IMR-90 (cell line): ENCODE measurements around the gene CD86. TPM values are rescaled to one million over a fixed set of nuclear protein-coding genes. Genes with fewer than 3 reads are reported as not detected.

ENCODE experiments used
- ATAC-seq: fragments of 200-7000 bp; cut with Tn5 transposase; 2 replicates; pipeline ENCODE4 v1.9.1; 2020; ENCODE audit warnings: low read depth, mild to moderate bottlenecking, moderate library complexity
- BruUV-seq: library from RNA; stranded (reverse); fragments of 400-500 nt; replicated peaks from 2 replicates; lab custom pipeline; 2021; lab: Mats Ljungman, UMichigan
- CTCF ChIA-PET: fragments of 300-600 bp; formaldehyde crosslinking; extraction: SDS; loops from one replicate; lab custom pipeline; 2021; ENCODE audit warnings: antibody characterized with exemption; lab: Yijun Ruan, JAX
- POLR2A ChIA-PET: fragments of 300-600 bp; sonication (Branson Sonifier 250); formaldehyde crosslinking; loops from one replicate; lab custom pipeline; 2022; ENCODE audit warnings: antibody characterized with exemption; ENCODE audit not compliant: unreplicated experiment; lab: Charles Lee
- DNase-seq: peaks from one replicate; pipeline ENCODE4 v3.0.0; 2013
- H2AFZ ChIP-seq: replicated peaks from 2 replicates; pipeline ENCODE3; 2013; ENCODE audit warnings: low read length, mild to moderate bottlenecking; ENCODE audit not compliant: poor library complexity
- H2AK5ac ChIP-seq: 2 replicates; pipeline ENCODE4 v1.6.1; 2013; ENCODE audit warnings: low read depth, low read length, inconsistent platforms
- H2AK9ac ChIP-seq: replicated peaks from 2 replicates; pipeline ENCODE3; 2013; ENCODE audit warnings: mild to moderate bottlenecking, low read depth, low read length, moderate library complexity; ENCODE audit not compliant: poor library complexity
- H2BK120ac ChIP-seq: 2 replicates; pipeline ENCODE4 v1.6.1; 2013; ENCODE audit warnings: low read depth, low read length, inconsistent platforms
- H2BK15ac ChIP-seq: 3 replicates; pipeline ENCODE4 v1.6.1; 2013; ENCODE audit warnings: low read depth, low read length, inconsistent platforms
- H2BK20ac ChIP-seq: 2 replicates; pipeline ENCODE4 v1.6.1; 2013; ENCODE audit warnings: low read depth, mild to moderate bottlenecking, inconsistent platforms, low read length, moderate library complexity
- H2BK5ac ChIP-seq: 2 replicates; pipeline ENCODE4 v1.6.1; 2013; ENCODE audit warnings: mild to moderate bottlenecking, low read depth, low read length, inconsistent platforms; ENCODE audit not compliant: poor library complexity, severe bottlenecking
- H3K14ac ChIP-seq: replicated peaks from 2 replicates; pipeline ENCODE4 v1.6.1; 2013; ENCODE audit warnings: low read depth, low read length, inconsistent platforms
- H3K18ac ChIP-seq: 2 replicates; pipeline ENCODE4 v1.6.1; 2013; ENCODE audit warnings: low read depth, low read length, control low read depth
- H3K23ac ChIP-seq: 2 replicates; pipeline ENCODE4 v1.6.1; 2013; ENCODE audit warnings: low read depth, low read length, inconsistent platforms
- H3K27ac ChIP-seq: 2 replicates; pipeline ENCODE4 v1.5.1; 2013; ENCODE audit warnings: mild to moderate bottlenecking, control low read depth, low read length; ENCODE audit not compliant: insufficient read depth
- H3K27me3 ChIP-seq: 2 replicates; pipeline ENCODE4 v1.6.1; 2013; ENCODE audit warnings: low read length; ENCODE audit not compliant: control insufficient read depth, insufficient read depth
- H3K36me3 ChIP-seq: 2 replicates; pipeline ENCODE4 v1.6.1; 2013; ENCODE audit warnings: low read length, mixed read lengths; ENCODE audit not compliant: control insufficient read depth, insufficient read depth
- H3K4ac ChIP-seq: 2 replicates; pipeline ENCODE4 v1.6.1; 2013; ENCODE audit warnings: low read depth, low read length, inconsistent platforms
- H3K4me1 ChIP-seq: 2 replicates; pipeline ENCODE4 v1.6.1; 2013; ENCODE audit warnings: low read length, mixed read lengths; ENCODE audit not compliant: control insufficient read depth, insufficient read depth
- H3K4me2 ChIP-seq: 2 replicates; pipeline ENCODE4 v1.6.1; 2013; ENCODE audit warnings: low read depth, mild to moderate bottlenecking, control low read depth, low read length, moderate library complexity
- H3K4me3 ChIP-seq: 2 replicates; pipeline ENCODE4 v1.5.1; 2013; ENCODE audit warnings: low read depth, mild to moderate bottlenecking, control low read depth, low read length, moderate library complexity; ENCODE audit not compliant: insufficient read depth
- H3K56ac ChIP-seq: 2 replicates; pipeline ENCODE4 v1.6.1; 2013; ENCODE audit warnings: low read length, inconsistent platforms; ENCODE audit not compliant: insufficient read depth; ENCODE audit errors: extremely low read depth
- H3K79me1 ChIP-seq, 2 experiments: 2 replicates each; pipeline ENCODE4 v1.6.1; 2013; ENCODE audit warnings: low read length in 2 of 2, inconsistent platforms in 1 of 2, low read depth in 1 of 2
- H3K9ac ChIP-seq: 2 replicates; pipeline ENCODE4 v1.6.1; 2013; ENCODE audit warnings: low read depth, low read length, control low read depth
- H3K9me1 ChIP-seq: 2 replicates; pipeline ENCODE4 v1.6.1; 2013; ENCODE audit warnings: low read length, inconsistent platforms; ENCODE audit not compliant: insufficient read depth
- H3K9me3 ChIP-seq: 2 replicates; pipeline ENCODE4 v1.6.1; 2013; ENCODE audit warnings: low read length; ENCODE audit not compliant: control insufficient read depth, insufficient read depth
- H4K20me1 ChIP-seq: 2 replicates; pipeline ENCODE4 v1.6.1; 2013; ENCODE audit warnings: low read length, inconsistent platforms; ENCODE audit not compliant: insufficient read depth
- H4K5ac ChIP-seq: 2 replicates; pipeline ENCODE4 v1.6.1; 2013; ENCODE audit warnings: mild to moderate bottlenecking, low read depth, low read length, control low read depth
- H4K8ac ChIP-seq, 2 experiments: 2 replicates each; pipeline ENCODE4 v1.6.1; 2013; ENCODE audit warnings: low read depth in 2 of 2, low read length in 2 of 2, control low read depth in 1 of 2, inconsistent platforms in 1 of 2
- H4K91ac ChIP-seq: 2 replicates; pipeline ENCODE4 v1.6.1; 2013; ENCODE audit warnings: low read depth, low read length, inconsistent platforms; ENCODE audit not compliant: insufficient read depth
- BHLHE40 ChIP-seq: fragments of 150-350 bp; IDR thresholded peaks from 2 replicates; pipeline ENCODE4 v1.6.1; 2016; ENCODE audit warnings: mild to moderate bottlenecking, low read depth, low read length
- ELK1 ChIP-seq: fragments of 150-350 bp; IDR thresholded peaks from 2 replicates; pipeline ENCODE4 v1.6.1; 2016; ENCODE audit warnings: low read depth, mild to moderate bottlenecking, low read length, moderate library complexity, borderline replicate concordance
- FOS ChIP-seq: fragments of 150-350 bp; IDR thresholded peaks from 2 replicates; pipeline ENCODE4 v1.6.1; 2016; ENCODE audit warnings: low read depth, low read length
- MAFK ChIP-seq: IDR thresholded peaks from 2 replicates; pipeline ENCODE4 v1.6.1; 2012; ENCODE audit warnings: low read depth, low read length, improper control_type of control experiment
- MAZ ChIP-seq: IDR thresholded peaks from 2 replicates; pipeline ENCODE4 v1.6.1; 2012; ENCODE audit warnings: low read depth, mild to moderate bottlenecking, low read length, improper control_type of control experiment, moderate library complexity, borderline replicate concordance
- POLR2A ChIP-seq: IDR thresholded peaks from 2 replicates; pipeline ENCODE4 v1.6.1; 2012; ENCODE audit warnings: mild to moderate bottlenecking, low read depth, low read length
- RAD21 ChIP-seq: IDR thresholded peaks from 2 replicates; pipeline ENCODE4 v1.6.1; 2012; ENCODE audit warnings: low read length, improper control_type of control experiment
- SMC3 ChIP-seq: fragments of 150-350 bp; IDR thresholded peaks from 2 replicates; pipeline ENCODE4 v1.6.1; 2016; ENCODE audit warnings: low read depth, mild to moderate bottlenecking, antibody characterized with exemption, low read length, moderate library complexity
- USF2 ChIP-seq: fragments of 150-350 bp; IDR thresholded peaks from 2 replicates; pipeline ENCODE4 v1.6.1; 2017; ENCODE audit warnings: mild to moderate bottlenecking, antibody characterized with exemption, low read length, low read depth
- WGBS, 2 experiments: methylation state at CpG; one replicate each; pipeline versions ENCODE4 v1.1.5 to v1.1.7; 2013; ENCODE audit warnings: missing lambda C conversion rate in 2 of 2; ENCODE audit not compliant: insufficient read length in 1 of 2; ENCODE audit errors: extremely low coverage in 2 of 2; 5-methylcytosine and 5-hydroxymethylcytosine counted together
- dilution Hi-C: fragments of 300-500 bp; cut with HindIII; formaldehyde crosslinking; loops from one replicate; pipeline ENCODE4 v1.14.3; 2018; ENCODE audit warnings: low sequenced_read_pairs; ENCODE audit not compliant: unreplicated experiment
- in situ Hi-C: fragments of 300-500 bp; cut with MboI; formaldehyde crosslinking; loops from 3 replicates; pipeline ENCODE4 v1.14.3; 2019; ENCODE audit warnings: low sequenced_read_pairs, inconsistent platforms, mixed read lengths
- intact Hi-C: fragments of 100-400 bp; cut with micrococcal nuclease; formaldehyde crosslinking; loops from 2 replicates; pipeline ENCODE4 v1.10.0; 2022
- polyA plus RNA-seq, 3 experiments: library from polyadenylated mRNA; depleted of rRNA; stranded (reverse); fragments of >200 nt; gene quantifications; 2 replicates each; pipeline ENCODE4 v1.2.3, GENCODE V29; 2012; ENCODE audit warnings: low replicate concordance in 1 of 3
- total RNA-seq: library from RNA; depleted of rRNA; stranded (reverse); fragments of >200 nt; gene quantifications from 2 replicates; pipeline ENCODE4 v1.2.3, GENCODE V29; 2012

The CD86 gene
- total and polyA plus RNA-seq, 2 of the 4 experiments (the other 2 are of a cell fraction): not detected

- DNase-seq (no peak), ATAC-seq (no peak)
- in situ Hi-C loops: no loop called here
- Histone ChIP-seq H3K9me1 (no peaks in the 10 kb centered on the region), H3K56ac (no peak overlapping the region), H2AK9ac (no peak overlapping the region), H3K27ac (no peak overlapping the region), H3K9ac (no peak overlapping the region), H3K4me1 (no peaks in the 10 kb centered on the region), H3K9me3 (no peaks in the 10 kb centered on the region), H3K27me3 (peaks cover 21% of the 10 kb centered on the region), H4K20me1 (no peaks in the 10 kb centered on the region), H3K14ac (no peak overlapping the region), H2AFZ (no peak overlapping the region), H2BK5ac (no peak overlapping the region), H3K18ac (no peak overlapping the region), H3K79me1 (no peaks in the 10 kb centered on the region), H3K23ac (no peak overlapping the region), H2BK20ac (no peak overlapping the region), H2AK5ac (no peak overlapping the region), H4K91ac (no peak overlapping the region), H2BK15ac (no peak overlapping the region), H2BK120ac (no peak overlapping the region), H4K5ac (no peak overlapping the region), H3K36me3 (no peaks in the 10 kb centered on the region), H4K8ac (no peak overlapping the region), H3K4ac (no peak overlapping the region), H3K4me2 (0 out of 2 replicates have a peak overlapping the region, but pooled peaks have one; percentile 28), H3K4me3 (no peak overlapping the region)
- 38% methylated on average over 2 of the region's 8 CpGs; no CpG with 5 or more reads in 1 of the 2 experiments for WGBS, 2 experiments
- BruUV-seq: no TSS peak
- dilution Hi-C loops: no loop called here
- ChIA-PET CTCF (no interaction called here), POLR2A (no interaction called here)
- no peak for TF ChIP-seq FOS
- TF ChIP-seq USF2: no peak
- no peak for TF ChIP-seq MAZ
- TF ChIP-seq RAD21: no peak
- no peak for TF ChIP-seq ELK1
- no peak for TF ChIP-seq MAFK
- no peak for TF ChIP-seq POLR2A
- TF ChIP-seq SMC3: no peak
- TF ChIP-seq BHLHE40: no peak
- intact Hi-C loops: no loop called here
These were observed 31.7 kb upstream of the CD86 start for GRCh38 chr3:122023335-122023910.
